Ovary (tissue), 3 donors: ENCODE measurements around the gene DOCK1.

Experiments used
- CTCF ChIP-seq, 3 donors: fragments of 450-650 bp in 2 of 3; fragments of 200-600 bp in 1 of 3; IDR thresholded peaks; one replicate each; pipeline versions ENCODE4 v1.5.1 to v1.8.0; 2016 to 2022; ENCODE audit warnings: antibody characterized with exemption in 3 of 3, mild to moderate bottlenecking in 1 of 3
- EP300 ChIP-seq: sonication (generic); formaldehyde crosslinking; IDR thresholded peaks from one replicate; pipeline ENCODE4 v1.6.1; 2017; ENCODE audit warnings: antibody characterized with exemption
- POLR2A ChIP-seq: fragments of 450-650 bp; IDR thresholded peaks from one replicate; pipeline ENCODE4 v1.6.1; 2017; ENCODE audit warnings: antibody characterized with exemption, mild to moderate bottlenecking, moderate library complexity
- donor health status: DM: no; HTN: no; CAD: no.

- TF ChIP-seq CTCF (IDR thresholded peaks at IDR 0.05) (no peak), POLR2A (no peak), EP300 (no peak)
Observed at GRCh38 chr10:127068485-127068884, 163.3 kb downstream of the DOCK1 start.
